ENCODE data around the gene MYL1. TPM values are rescaled to one million over a fixed set of nuclear protein-coding genes. Genes with fewer than 3 reads are reported as not detected.

MYL1 gene
- total and polyA plus RNA-seq, 4 donors, result 0.56 TPM; not detected in 3

- DNase-seq (no peak), ATAC-seq (ENCODE audit: low FRiP score) (no peak)
- intact Hi-C loops (cut with DNase I), result no loop called here
- H3K27ac ChIP-seq (ENCODE audit: low read depth in 1 of 2, low read length in 2 of 2), result no peak overlapping the region
- H3K36me3 ChIP-seq (ENCODE audit: control insufficient read depth in 1 of 2, insufficient read depth in 2 of 2, low read length in 1 of 2), result no peaks in the 10 kb centered on the region
- H3K4me3 ChIP-seq (ENCODE audit: low read length in 2 of 2), result no peak overlapping the region
- H3K9me3 ChIP-seq (ENCODE audit: control insufficient read depth, low read length), result peaks cover 2% of the 10 kb centered on the region
- no peaks in the 10 kb centered on the region for H3K4me1 ChIP-seq (ENCODE audit: control insufficient read depth in 1 of 2, insufficient read depth in 2 of 2, low read length in 2 of 2)
- H3K27me3 ChIP-seq (ENCODE audit: control insufficient read depth in 1 of 2, insufficient read depth in 2 of 2, low read length in 1 of 2), result no peaks in the 10 kb centered on the region
These were observed 55.3 kb downstream of the MYL1 start for GRCh38 chr2:210259687-210260086.

GRCh38 chr2:210252699-210253606, 62.0 kb downstream of the MYL1 start:
- no peak for DNase-seq
- Histone ChIP-seq H3K27ac (ENCODE audit: low read depth in 1 of 2, low read length in 2 of 2) (no peak overlapping the region), H3K9me3 (ENCODE audit: control insufficient read depth, low read length) (no peaks in the 10 kb centered on the region), H3K36me3 (ENCODE audit: control insufficient read depth in 1 of 2, insufficient read depth in 2 of 2, low read length in 1 of 2) (no peaks in the 10 kb centered on the region), H3K4me1 (ENCODE audit: control insufficient read depth in 1 of 2, insufficient read depth in 2 of 2, low read length in 2 of 2) (no peaks in the 10 kb centered on the region), H3K4me3 (ENCODE audit: low read length in 2 of 2) (no peak overlapping the region), H3K27me3 (ENCODE audit: control insufficient read depth in 1 of 2, insufficient read depth in 2 of 2, low read length in 1 of 2) (no peaks in the 10 kb centered on the region)
- intact Hi-C loops (cut with DNase I), result no loop called here
- 91 to 96% methylated on average over 7 of the region's 7 CpGs for WGBS, 2 donors
- ATAC-seq (ENCODE audit: low FRiP score), result no peak

- intact Hi-C loops (cut with DNase I), result no loop called here
- Histone ChIP-seq H3K36me3 (ENCODE audit: control insufficient read depth in 1 of 2, insufficient read depth in 2 of 2, low read length in 1 of 2) (no peaks in the 10 kb centered on the region), H3K4me3 (ENCODE audit: low read length in 2 of 2) (no peak overlapping the region), H3K9me3 (ENCODE audit: control insufficient read depth, low read length) (no peaks in the 10 kb centered on the region), H3K27ac (ENCODE audit: low read depth in 1 of 2, low read length in 2 of 2) (no peak overlapping the region), H3K4me1 (ENCODE audit: control insufficient read depth in 1 of 2, insufficient read depth in 2 of 2, low read length in 2 of 2) (no peaks in the 10 kb centered on the region), H3K27me3 (ENCODE audit: control insufficient read depth in 1 of 2, insufficient read depth in 2 of 2, low read length in 1 of 2) (no peaks in the 10 kb centered on the region)
- no peak for DNase-seq
- WGBS, 2 donors, result 0 to 4% methylated on average over 1 of the region's 1 CpG
- ATAC-seq (ENCODE audit: low FRiP score), result no peak
These were observed 64.4 kb downstream of the MYL1 start for GRCh38 chr2:210250622-210251021.

Other genes with a start within 250 kb of the MYL1 start
- 10 to 100 TPM; 42.4 to 44.1 TPM for gene KANSL1L, start 143.8 kb downstream of the MYL1 start, total RNA-seq
- gene KANSL1L, start 143.8 kb downstream of the MYL1 start, polyA plus RNA-seq, result 10 to 100 TPM in 1 of 2 donors, 1 to 10 TPM in 1; 8.1 to 16.5 TPM
- gene ACADL, start 89.7 kb downstream of the MYL1 start, total RNA-seq, result 10 to 100 TPM; 32.8 to 50.3 TPM
- 10 to 100 TPM; 12.1 to 26.5 TPM for gene ACADL, start 89.7 kb downstream of the MYL1 start, polyA plus RNA-seq
- 10 to 100 TPM; 33.3 to 39.3 TPM for gene LANCL1, start 161.6 kb upstream of the MYL1 start, total RNA-seq
- 10 to 100 TPM; 16.4 to 24.5 TPM for gene LANCL1, start 161.6 kb upstream of the MYL1 start, polyA plus RNA-seq
- 1 to 10 TPM; 3.2 to 5.1 TPM for gene CPS1, start 241.4 kb upstream of the MYL1 start, total RNA-seq
- gene CPS1, start 241.4 kb upstream of the MYL1 start, polyA plus RNA-seq, result 1 to 10 TPM; 3.5 to 9.0 TPM